H1 (cell line): ENCODE measurements around the gene ABCC4. TPM values are rescaled to one million over a fixed set of nuclear protein-coding genes. Genes with fewer than 3 reads are reported as not detected.
A peak's percentile ranks its signal among the peaks of the same experiment; 100 is the strongest.

Experiments
- CTCF ChIA-PET: fragments of 300-600 bp; sonication (Branson Sonifier 250); formaldehyde crosslinking; loops from one replicate; lab custom pipeline; 2021; ENCODE audit not compliant: partially characterized antibody; lab: Charles Lee
- POLR2A ChIA-PET: fragments of 300-600 bp; sonication (Branson Sonifier 250); formaldehyde crosslinking; loops from one replicate; lab custom pipeline; 2021; ENCODE audit warnings: inconsistent platforms; ENCODE audit not compliant: partially characterized antibody; lab: Charles Lee
- DNase-seq, 2 experiments: peaks; one replicate each; pipeline versions ENCODE4 v3.0.0 to v3.0.0-alpha.2; 2010 to 2022; ENCODE audit warnings: low spot score in 2 of 2, low read depth in 1 of 2, mixed read lengths in 1 of 2
- FAIRE-seq: peaks from 2 replicates; lab custom pipeline; 2011; peaks lifted over from hg19 to GRCh38; lab: Jason Lieb, UNC
- H2AFZ ChIP-seq: 2 replicates; pipeline ENCODE4 v1.8.1; 2012; ENCODE audit warnings: low read length, inconsistent platforms
- H2AK5ac ChIP-seq: 2 replicates; pipeline ENCODE4 v1.6.1; 2013; ENCODE audit warnings: low read depth, low read length
- H2BK120ac ChIP-seq: replicated peaks from 2 replicates; pipeline ENCODE3; 2013; ENCODE audit warnings: low read depth, low read length, inconsistent platforms
- H2BK12ac ChIP-seq: 2 replicates; pipeline ENCODE4 v1.6.1; 2013; ENCODE audit warnings: low read depth, low read length
- H2BK15ac ChIP-seq: 2 replicates; pipeline ENCODE4 v1.6.1; 2013; ENCODE audit warnings: low read length
- H2BK20ac ChIP-seq: 2 replicates; pipeline ENCODE4 v1.6.1; 2013; ENCODE audit warnings: low read length
- H2BK5ac ChIP-seq: 2 replicates; pipeline ENCODE4 v1.6.1; 2013; ENCODE audit warnings: low read depth, low read length
- H3K14ac ChIP-seq: 2 replicates; pipeline ENCODE4 v1.6.1; 2013; ENCODE audit warnings: inconsistent platforms; ENCODE audit not compliant: insufficient read length
- H3K18ac ChIP-seq: 2 replicates; pipeline ENCODE4 v1.6.1; 2013; ENCODE audit warnings: low read length; ENCODE audit errors: extremely low read depth
- H3K23ac ChIP-seq: 2 replicates; pipeline ENCODE4 v1.6.1; 2013; ENCODE audit warnings: inconsistent platforms; ENCODE audit not compliant: insufficient read length
- H3K23me2 ChIP-seq: 2 replicates; pipeline ENCODE4 v1.6.1; 2013; ENCODE audit warnings: low read depth, low read length
- H3K27ac ChIP-seq: 2 replicates; pipeline ENCODE4 v1.6.1; 2011; ENCODE audit warnings: low read depth, low read length, inconsistent platforms
- H3K27me3 ChIP-seq, 4 experiments: replicated peaks in 1 of 4; 1 replicate in 1 of 4; 2 replicates in 3 of 4; pipeline versions ENCODE4 v1.6.1 to v1.8.1; 2011 to 2013; ENCODE audit warnings: low read length in 3 of 4, mild to moderate bottlenecking in 3 of 4, inconsistent platforms in 2 of 4, mixed read lengths in 2 of 4, moderate library complexity in 1 of 4; ENCODE audit not compliant: control insufficient read depth in 3 of 4, insufficient read depth in 3 of 4; ENCODE audit errors: extremely low read depth in 1 of 4
- H3K36me3 ChIP-seq, 4 experiments: 2 replicates each; pipeline versions ENCODE4 v1.6.1 to v1.8.1; 2011 to 2013; ENCODE audit warnings: mild to moderate bottlenecking in 4 of 4, low read length in 3 of 4, moderate library complexity in 2 of 4, control low read depth in 1 of 4, inconsistent platforms in 1 of 4; ENCODE audit not compliant: insufficient read depth in 4 of 4, control insufficient read depth in 2 of 4
- H3K4ac ChIP-seq: replicated peaks from 2 replicates; pipeline ENCODE3; 2013; ENCODE audit warnings: low read length, low read depth, mixed read lengths, inconsistent platforms; ENCODE audit not compliant: insufficient read length
- H3K4me1 ChIP-seq, 4 experiments: replicated peaks in 1 of 4; 1 replicate in 1 of 4; 2 replicates in 3 of 4; pipeline versions ENCODE4 v1.6.1 to v1.8.1; 2011 to 2013; ENCODE audit warnings: low read length in 3 of 4, inconsistent platforms in 2 of 4, mixed read lengths in 1 of 4; ENCODE audit not compliant: insufficient read depth in 4 of 4, control insufficient read depth in 3 of 4
- H3K4me2 ChIP-seq, 2 experiments: 2 replicates each; pipeline versions ENCODE4 v1.6.1 to v1.8.1; 2011 to 2013; ENCODE audit warnings: low read depth in 2 of 2, low read length in 2 of 2, control low read depth in 1 of 2, inconsistent platforms in 1 of 2, mild to moderate bottlenecking in 1 of 2; ENCODE audit not compliant: insufficient read depth in 1 of 2
- H3K4me3 ChIP-seq, 4 experiments: fragments of 200-600, 300-600 bp in 1 of 4; sonication (generic), shearing (Covaris generic), sonication (Bioruptor Twin) in 1 of 4; 2 replicates each; pipeline versions ENCODE4 v1.5.1 to v1.8.1; 2011 to 2016; ENCODE audit warnings: low read length in 4 of 4, low read depth in 3 of 4, control low read depth in 2 of 4, inconsistent platforms in 2 of 4, mild to moderate bottlenecking in 2 of 4, mixed read lengths in 1 of 4, moderate library complexity in 1 of 4; ENCODE audit not compliant: insufficient read depth in 2 of 4; ENCODE audit errors: extremely low read depth in 1 of 4
- H3K56ac ChIP-seq: replicated peaks from 2 replicates; pipeline ENCODE3; 2013; ENCODE audit warnings: low read depth, mild to moderate bottlenecking, mixed read lengths, low read length, inconsistent platforms; ENCODE audit not compliant: insufficient read length
- H3K79me1 ChIP-seq: 2 replicates; pipeline ENCODE4 v1.6.1; 2013; ENCODE audit warnings: low read depth, low read length, control low read depth
- H3K79me2 ChIP-seq, 2 experiments: 2 replicates each; pipeline versions ENCODE4 v1.6.1 to v1.8.1; 2012 to 2013; ENCODE audit warnings: low read length in 2 of 2, mild to moderate bottlenecking in 2 of 2, inconsistent platforms in 1 of 2; ENCODE audit not compliant: insufficient read depth in 2 of 2, control insufficient read depth in 1 of 2
- H3K9ac ChIP-seq, 4 experiments: replicated peaks in 1 of 4; 1 replicate in 1 of 4; 2 replicates in 3 of 4; pipeline versions ENCODE4 v1.6.1 to v1.8.1; 2011 to 2013; ENCODE audit warnings: low read depth in 3 of 4, low read length in 3 of 4, control low read depth in 2 of 4, mild to moderate bottlenecking in 2 of 4, moderate library complexity in 2 of 4, inconsistent platforms in 1 of 4; ENCODE audit errors: extremely low read depth in 1 of 4
- H3K9me3 ChIP-seq, 2 experiments: 2 replicates each; pipeline versions ENCODE4 v1.6.1 to v1.8.1; 2012 to 2013; ENCODE audit warnings: mild to moderate bottlenecking in 2 of 2, moderate library complexity in 2 of 2, control low read depth in 1 of 2, inconsistent platforms in 1 of 2, low read depth in 1 of 2, low read length in 1 of 2, mixed read lengths in 1 of 2; ENCODE audit not compliant: insufficient read depth in 2 of 2
- H4K20me1 ChIP-seq, 2 experiments: replicated peaks in 1 of 2; 2 replicates each; pipeline versions ENCODE3 to v1.8.1; 2011 to 2013; ENCODE audit warnings: inconsistent platforms in 2 of 2, low read length in 2 of 2, mild to moderate bottlenecking in 1 of 2; ENCODE audit not compliant: insufficient read depth in 2 of 2, control insufficient read depth in 1 of 2
- H4K5ac ChIP-seq: 2 replicates; pipeline ENCODE4 v1.6.1; 2013; ENCODE audit warnings: low read length, low read depth, mixed read lengths, inconsistent platforms; ENCODE audit not compliant: insufficient read length
- H4K8ac ChIP-seq: 2 replicates; pipeline ENCODE4 v1.8.0; 2013; ENCODE audit warnings: mild to moderate bottlenecking, moderate library complexity, low read length, inconsistent platforms; ENCODE audit not compliant: insufficient read depth; ENCODE audit errors: extremely low read depth
- H4K91ac ChIP-seq: replicated peaks from 2 replicates; pipeline ENCODE3; 2013; ENCODE audit warnings: low read length, mixed read lengths, inconsistent platforms; ENCODE audit not compliant: insufficient read length
- CBX5 ChIP-seq: fragments of 300-800, 300-1000 bp; sonication (generic); IDR thresholded peaks from 2 replicates; pipeline ENCODE4 v1.7.1; 2016; ENCODE audit warnings: antibody characterized with exemption, low read length, low read depth
- CHD1 ChIP-seq: IDR thresholded peaks from 2 replicates; pipeline ENCODE4 v1.6.1; 2012; ENCODE audit warnings: low read depth, low read length, improper control_type of control experiment
- NANOG ChIP-seq: IDR thresholded peaks from 2 replicates; pipeline ENCODE4 v1.6.1; 2011; ENCODE audit warnings: low read length, low read depth, mild to moderate bottlenecking, inconsistent platforms; ENCODE audit not compliant: insufficient read depth, poor library complexity, severe bottlenecking
- RFX5 ChIP-seq: IDR thresholded peaks from 2 replicates; pipeline ENCODE4 v1.6.1; 2011; ENCODE audit warnings: low read depth, low read length, improper control_type of control experiment, borderline replicate concordance
- RNF2 ChIP-seq: fragments of 200-900, 300-1000 bp; sonication (generic); IDR thresholded peaks from 2 replicates; pipeline ENCODE4 v1.7.1; 2016; ENCODE audit warnings: borderline replicate concordance, low read depth, mild to moderate bottlenecking, antibody characterized with exemption, low read length; ENCODE audit not compliant: poor library complexity, severe bottlenecking; ENCODE audit errors: missing control alignments
- TAF7 ChIP-seq: optimal IDR thresholded peaks from 2 replicates; pipeline ENCODE3; 2011; ENCODE audit warnings: low read depth, mild to moderate bottlenecking, inconsistent platforms, low read length, moderate library complexity, borderline replicate concordance
- WGBS, 2 experiments: shearing (Covaris generic) in 1 of 2; methylation state at CpG; one replicate each; pipeline versions ENCODE4 v1.1.6 to v1.1.7; 2013 to 2015; ENCODE audit warnings: low lambda C conversion rate in 2 of 2, mixed read lengths in 2 of 2, inconsistent platforms in 1 of 2, low coverage in 1 of 2, missing lambda C conversion rate in 1 of 2; ENCODE audit not compliant: insufficient replicate concordance in 2 of 2, insufficient coverage in 1 of 2, insufficient read length in 1 of 2; ENCODE audit errors: extremely low coverage in 1 of 2, missing lambda C conversion rate in 1 of 2; 5-methylcytosine and 5-hydroxymethylcytosine counted together
- polyA plus RNA-seq, 7 experiments: library from polyadenylated mRNA; depleted of rRNA in 3 of 7; stranded (reverse) in 5 of 7; unstranded in 2 of 7; fragments of >200 nt in 5 of 7; fragments of 200-250 nt in 2 of 7; gene quantifications; 1 replicate in 5 of 7; 2 replicates in 1 of 7; 4 replicates in 1 of 7; pipeline versions ENCODE4 v1.2.1 to v1.2.3, GENCODE V29; 2011 to 2013; ENCODE audit warnings: missing spikeins in 2 of 7, mixed read lengths in 2 of 7
- total RNA-seq: library from RNA; stranded (reverse); fragmentation: NEBNext Ultra II Directional; extraction: Animal tissue kit (Norgen Biotek cat#: 25700); gene quantifications from 2 replicates; pipeline ENCODE4 v1.2.1, GENCODE V29; 2021
- TF ChIP-seq, protein P1 (sequence below): IDR thresholded peaks from 2 replicates; pipeline ENCODE4 v1.6.1; 2012; ENCODE audit warnings: low read length, inconsistent platforms
- TF ChIP-seq, protein P2 (sequence below), 3 experiments: IDR thresholded peaks; 1 replicate in 2 of 3; 2 replicates in 1 of 3; pipeline versions ENCODE4 v1.5.1 to v1.6.1; 2011; ENCODE audit warnings: low read length in 3 of 3, mild to moderate bottlenecking in 3 of 3, inconsistent platforms in 2 of 3, low read depth in 1 of 3, moderate library complexity in 1 of 3; ENCODE audit not compliant: insufficient read depth in 1 of 3; ENCODE audit errors: control extremely low read depth in 1 of 3

The ABCC4 gene
- total and polyA plus RNA-seq, 2 of the 8 experiments (the other 6 are each of a cell fraction or from before 2014, with no cell fraction given): 4.0 to 14.1 TPM

DNA sequence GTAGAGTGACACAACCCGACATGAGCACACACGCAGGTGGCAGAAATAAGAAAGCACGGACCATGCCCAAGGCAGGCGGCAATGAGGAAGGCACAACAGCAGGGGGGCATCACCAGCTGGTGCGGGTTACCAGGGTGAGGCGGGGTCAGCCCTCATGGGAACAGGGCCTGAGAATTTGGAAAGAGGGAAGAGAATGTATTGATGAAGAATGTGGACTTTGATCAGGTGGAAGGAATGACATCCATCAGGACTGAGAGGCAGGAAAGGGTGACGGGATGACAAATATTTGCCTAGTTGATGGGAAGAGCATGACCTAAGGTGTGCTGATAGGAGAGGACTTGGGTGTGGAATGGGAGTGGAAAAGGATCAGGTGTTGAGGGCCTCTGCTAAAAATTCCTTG, 177.5 kb downstream of the ABCC4 start:
- TF ChIP-seq, protein P1, sequence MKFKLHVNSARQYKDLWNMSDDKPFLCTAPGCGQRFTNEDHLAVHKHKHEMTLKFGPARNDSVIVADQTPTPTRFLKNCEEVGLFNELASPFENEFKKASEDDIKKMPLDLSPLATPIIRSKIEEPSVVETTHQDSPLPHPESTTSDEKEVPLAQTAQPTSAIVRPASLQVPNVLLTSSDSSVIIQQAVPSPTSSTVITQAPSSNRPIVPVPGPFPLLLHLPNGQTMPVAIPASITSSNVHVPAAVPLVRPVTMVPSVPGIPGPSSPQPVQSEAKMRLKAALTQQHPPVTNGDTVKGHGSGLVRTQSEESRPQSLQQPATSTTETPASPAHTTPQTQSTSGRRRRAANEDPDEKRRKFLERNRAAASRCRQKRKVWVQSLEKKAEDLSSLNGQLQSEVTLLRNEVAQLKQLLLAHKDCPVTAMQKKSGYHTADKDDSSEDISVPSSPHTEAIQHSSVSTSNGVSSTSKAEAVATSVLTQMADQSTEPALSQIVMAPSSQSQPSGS: no peak
- TF ChIP-seq NANOG: no peak
- no peak for TF ChIP-seq TAF7
- TF ChIP-seq RNF2: no peak
- TF ChIP-seq RFX5: no peak
- no peak for TF ChIP-seq CBX5
- TF ChIP-seq, protein P2, sequence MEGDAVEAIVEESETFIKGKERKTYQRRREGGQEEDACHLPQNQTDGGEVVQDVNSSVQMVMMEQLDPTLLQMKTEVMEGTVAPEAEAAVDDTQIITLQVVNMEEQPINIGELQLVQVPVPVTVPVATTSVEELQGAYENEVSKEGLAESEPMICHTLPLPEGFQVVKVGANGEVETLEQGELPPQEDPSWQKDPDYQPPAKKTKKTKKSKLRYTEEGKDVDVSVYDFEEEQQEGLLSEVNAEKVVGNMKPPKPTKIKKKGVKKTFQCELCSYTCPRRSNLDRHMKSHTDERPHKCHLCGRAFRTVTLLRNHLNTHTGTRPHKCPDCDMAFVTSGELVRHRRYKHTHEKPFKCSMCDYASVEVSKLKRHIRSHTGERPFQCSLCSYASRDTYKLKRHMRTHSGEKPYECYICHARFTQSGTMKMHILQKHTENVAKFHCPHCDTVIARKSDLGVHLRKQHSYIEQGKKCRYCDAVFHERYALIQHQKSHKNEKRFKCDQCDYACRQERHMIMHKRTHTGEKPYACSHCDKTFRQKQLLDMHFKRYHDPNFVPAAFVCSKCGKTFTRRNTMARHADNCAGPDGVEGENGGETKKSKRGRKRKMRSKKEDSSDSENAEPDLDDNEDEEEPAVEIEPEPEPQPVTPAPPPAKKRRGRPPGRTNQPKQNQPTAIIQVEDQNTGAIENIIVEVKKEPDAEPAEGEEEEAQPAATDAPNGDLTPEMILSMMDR (IDR thresholded peaks at IDR 0.05; ENCODE audit: control extremely low read depth in 1 of 3, insufficient read depth in 1 of 3, low read depth in 1 of 3, low read length in 3 of 3): no peak
- TF ChIP-seq CHD1: no peak
- Histone ChIP-seq H3K14ac (no peak overlapping the region), H3K79me1 (no peaks in the 10 kb centered on the region), H3K56ac (no peak overlapping the region), H2AFZ (no peak overlapping the region), H3K36me3 (no peaks in the 10 kb centered on the region), H2BK120ac (no peak overlapping the region), H3K4me1 (no peaks in the 10 kb centered on the region), H3K4ac (no peak overlapping the region), H3K27me3 (no peaks in the 10 kb centered on the region), H2BK20ac (no peak overlapping the region), H3K9ac (no peak overlapping the region), H3K4me3 (no peak overlapping the region), H3K9me3 (no peaks in the 10 kb centered on the region), H3K23ac (no peak overlapping the region), H3K79me2 (no peaks in the 10 kb centered on the region), H2BK15ac (no peak overlapping the region), H4K8ac (no peak overlapping the region), H4K20me1 (no peaks in the 10 kb centered on the region), H2AK5ac (0 out of 2 replicates have a peak overlapping the region, but pooled peaks have one; percentile 13), H2BK5ac (no peak overlapping the region), H3K18ac (no peak overlapping the region), H4K91ac (no peak overlapping the region), H2BK12ac (no peak overlapping the region), H4K5ac (no peak overlapping the region), H3K23me2 (no peaks in the 10 kb centered on the region), H3K4me2 (no peak overlapping the region), H3K27ac (no peak overlapping the region)
- WGBS, 2 experiments: 73% methylated on average over 7 of the region's 7 CpGs; no CpG with 5 or more reads in 1 of the 2 experiments
- ChIA-PET CTCF (no interaction called here), POLR2A (no interaction called here)
- no peak for DNase-seq
- no peak for FAIRE-seq
